Fibroblast of lung (primary cell): ENCODE results near the gene HEBP2. TPM values are rescaled to one million over a fixed set of nuclear protein-coding genes. Genes with fewer than 3 reads are reported as not detected.

Experiments
- DNase-seq, 2 donors: peaks; one replicate each; pipeline versions ENCODE4 v3.0.0 to v3.0.0-alpha.2; 2010; ENCODE audit warnings: low read depth in 2 of 2
- H2AFZ ChIP-seq: 2 replicates; pipeline ENCODE4 v1.5.1; 2012; ENCODE audit warnings: low read length, control low read depth, inconsistent platforms
- H3K27ac ChIP-seq: 2 replicates; pipeline ENCODE4 v1.5.1; 2011; ENCODE audit warnings: low read length, control low read depth; ENCODE audit not compliant: insufficient read depth
- H3K27me3 ChIP-seq: 2 replicates; pipeline ENCODE4 v1.5.1; 2011; ENCODE audit warnings: mild to moderate bottlenecking, low read length; ENCODE audit not compliant: control insufficient read depth, insufficient read depth
- H3K36me3 ChIP-seq: 2 replicates; pipeline ENCODE4 v1.5.1; 2011; ENCODE audit warnings: low read length; ENCODE audit not compliant: control insufficient read depth, insufficient read depth
- H3K4me1 ChIP-seq: 2 replicates; pipeline ENCODE4 v1.5.1; 2011; ENCODE audit warnings: low read length; ENCODE audit not compliant: control insufficient read depth, insufficient read depth; ENCODE audit errors: extremely low read depth
- H3K4me2 ChIP-seq: 2 replicates; pipeline ENCODE4 v1.5.1; 2011; ENCODE audit warnings: low read length, control low read depth; ENCODE audit not compliant: insufficient read depth; ENCODE audit errors: extremely low read depth
- H3K4me3 ChIP-seq, 4 experiments: fragments of 200-600 bp in 1 of 4; sonication (generic) in 1 of 4; replicated peaks in 1 of 4; 2 replicates each; pipeline ENCODE4 v1.5.1; 2011 to 2016; ENCODE audit warnings: low read length in 4 of 4, low read depth in 3 of 4, mild to moderate bottlenecking in 3 of 4, control low read depth in 2 of 4, inconsistent platforms in 1 of 4, mixed read lengths in 1 of 4; ENCODE audit not compliant: insufficient read depth in 1 of 4; ENCODE audit errors: control extremely low read depth in 1 of 4
- H3K79me2 ChIP-seq: 2 replicates; pipeline ENCODE4 v1.5.1; 2012; ENCODE audit warnings: mild to moderate bottlenecking, low read length, inconsistent platforms; ENCODE audit not compliant: control insufficient read depth, insufficient read depth
- H3K9ac ChIP-seq: 2 replicates; pipeline ENCODE4 v1.5.1; 2011; ENCODE audit warnings: mild to moderate bottlenecking, low read length, control low read depth; ENCODE audit not compliant: insufficient read depth
- H3K9me3 ChIP-seq: 2 replicates; pipeline ENCODE4 v1.5.1; 2012; ENCODE audit warnings: low read depth, low read length; ENCODE audit not compliant: control insufficient read depth, insufficient read depth
- H4K20me1 ChIP-seq: 2 replicates; pipeline ENCODE4 v1.5.1; 2011; ENCODE audit warnings: low read length; ENCODE audit not compliant: control insufficient read depth, insufficient read depth; ENCODE audit errors: extremely low read depth
- CTCF ChIP-seq, 2 donors: IDR thresholded peaks in 1 of 2; conservative IDR thresholded peaks in 1 of 2; 1 replicate in 1 of 2; 2 replicates in 1 of 2; pipeline ENCODE4 v1.5.1; 2011 to 2012; ENCODE audit warnings: low read length in 2 of 2, control low read depth in 1 of 2, inconsistent platforms in 1 of 2, low read depth in 1 of 2, mild to moderate bottlenecking in 1 of 2
- EZH2 ChIP-seq: IDR thresholded peaks from 2 replicates; pipeline ENCODE4 v1.5.1; 2012; ENCODE audit warnings: low read length, control low read depth, mild to moderate bottlenecking; ENCODE audit errors: missing control alignments
- polyA plus RNA-seq, 2 donors: library from polyadenylated mRNA; depleted of rRNA in 1 of 2; stranded (reverse) in 1 of 2; unstranded in 1 of 2; fragments of >200 nt; gene quantifications; 2 replicates each; pipeline ENCODE4 v1.2.1, GENCODE V29; 2011 to 2012; ENCODE audit warnings: missing spikeins in 1 of 2
- total RNA-seq: library from RNA; depleted of rRNA; stranded (reverse); fragments of >200 nt; gene quantifications from 2 replicates; pipeline ENCODE4 v1.2.1, GENCODE V29; 2014

Gene HEBP2
- total and polyA plus RNA-seq, 2 donors (not counting 1 experiment from before 2014, with no cell fraction given): 21.5 to 30.0 TPM

- Histone ChIP-seq H3K27ac (no peak overlapping the region), H3K79me2 (no peaks in the 10 kb centered on the region), H3K9me3 (no peaks in the 10 kb centered on the region), H2AFZ (no peak overlapping the region), H3K4me2 (no peak overlapping the region), H3K27me3 (no peaks in the 10 kb centered on the region), H3K36me3 (no peaks in the 10 kb centered on the region), H3K9ac (no peak overlapping the region), H4K20me1 (no peaks in the 10 kb centered on the region), H3K4me3 (no peak overlapping the region), H3K4me1 (peaks cover 2% of the 10 kb centered on the region)
- no peak for TF ChIP-seq EZH2
- no peak for TF ChIP-seq CTCF (conservative IDR thresholded peaks at IDR 0.05 in 1 of 2, IDR thresholded peaks at IDR 0.05 in 1 of 2; ENCODE audit: low read depth in 1 of 2, low read length in 2 of 2)
- DNase-seq: no peak
Measured at GRCh38 chr6:138393871-138394783, 9.9 kb upstream of the HEBP2 start.

GRCh38 chr6:138396709-138397108 lies 7.3 kb upstream of the HEBP2 start:
- Histone ChIP-seq H2AFZ (no peak overlapping the region), H4K20me1 (no peaks in the 10 kb centered on the region), H3K27me3 (no peaks in the 10 kb centered on the region), H3K36me3 (no peaks in the 10 kb centered on the region), H3K79me2 (no peaks in the 10 kb centered on the region), H3K4me2 (no peak overlapping the region), H3K9me3 (no peaks in the 10 kb centered on the region), H3K4me3 (no peak overlapping the region), H3K4me1 (peaks cover 2% of the 10 kb centered on the region), H3K27ac (no peak overlapping the region), H3K9ac (no peak overlapping the region)
- no peak for DNase-seq
- TF ChIP-seq CTCF (conservative IDR thresholded peaks at IDR 0.05 in 1 of 2, IDR thresholded peaks at IDR 0.05 in 1 of 2; ENCODE audit: low read depth in 1 of 2, low read length in 2 of 2) (no peak), EZH2 (no peak)

- TF ChIP-seq EZH2 (no peak), CTCF (conservative IDR thresholded peaks at IDR 0.05 in 1 of 2, IDR thresholded peaks at IDR 0.05 in 1 of 2; ENCODE audit: low read depth in 1 of 2, low read length in 2 of 2) (no peak)
- no peaks in the 10 kb centered on the region for H3K36me3 ChIP-seq
- no peak overlapping the region for H2AFZ ChIP-seq
- no peaks in the 10 kb centered on the region for H3K27me3 ChIP-seq
- H3K4me2 ChIP-seq: no peak overlapping the region
- peak; percentile 7 to 57 for DNase-seq
- H3K27ac ChIP-seq: no peak overlapping the region
- no peak overlapping the region for H3K9ac ChIP-seq
- no peak overlapping the region for H3K4me3 ChIP-seq
- no peaks in the 10 kb centered on the region for H4K20me1 ChIP-seq
- peaks cover 2% of the 10 kb centered on the region for H3K4me1 ChIP-seq
- H3K9me3 ChIP-seq: no peaks in the 10 kb centered on the region
- no peaks in the 10 kb centered on the region for H3K79me2 ChIP-seq
Measured at GRCh38 chr6:138397128-138398122, 6.6 kb upstream of the HEBP2 start.
